ENCODE data around the gene INSYN1. TPM values are rescaled to one million over a fixed set of nuclear protein-coding genes. Genes with fewer than 3 reads are reported as not detected.

The INSYN1 gene
- total and polyA plus RNA-seq, 9 of the 15 experiments (the other 6 are each of a cell fraction or from before 2014, with no cell fraction given) = not detected

DNA sequence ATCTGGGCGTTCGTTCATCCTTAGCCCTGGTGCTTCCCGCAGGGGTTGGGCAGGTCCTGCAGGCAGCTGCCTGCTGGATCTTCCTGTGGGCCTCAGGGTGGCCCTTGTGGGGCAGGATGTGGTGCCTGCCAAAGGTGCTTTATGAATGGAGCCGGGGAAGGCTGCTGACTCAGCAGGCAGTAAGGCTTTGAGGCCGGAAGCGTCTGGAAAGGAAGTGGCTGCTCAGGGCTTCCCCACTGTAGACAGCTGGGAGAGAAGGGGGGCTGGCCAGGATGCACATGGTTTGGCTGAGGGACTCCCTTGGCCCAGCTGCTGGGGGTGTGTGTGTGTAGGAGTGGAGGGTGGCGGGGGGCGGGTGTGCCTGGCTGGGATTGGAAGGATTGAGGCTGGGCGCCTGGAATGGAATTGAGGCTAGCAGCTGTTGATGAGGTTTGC lies 56.1 kb downstream of the INSYN1 start (continued):
- TF ChIP-seq, protein P1, sequence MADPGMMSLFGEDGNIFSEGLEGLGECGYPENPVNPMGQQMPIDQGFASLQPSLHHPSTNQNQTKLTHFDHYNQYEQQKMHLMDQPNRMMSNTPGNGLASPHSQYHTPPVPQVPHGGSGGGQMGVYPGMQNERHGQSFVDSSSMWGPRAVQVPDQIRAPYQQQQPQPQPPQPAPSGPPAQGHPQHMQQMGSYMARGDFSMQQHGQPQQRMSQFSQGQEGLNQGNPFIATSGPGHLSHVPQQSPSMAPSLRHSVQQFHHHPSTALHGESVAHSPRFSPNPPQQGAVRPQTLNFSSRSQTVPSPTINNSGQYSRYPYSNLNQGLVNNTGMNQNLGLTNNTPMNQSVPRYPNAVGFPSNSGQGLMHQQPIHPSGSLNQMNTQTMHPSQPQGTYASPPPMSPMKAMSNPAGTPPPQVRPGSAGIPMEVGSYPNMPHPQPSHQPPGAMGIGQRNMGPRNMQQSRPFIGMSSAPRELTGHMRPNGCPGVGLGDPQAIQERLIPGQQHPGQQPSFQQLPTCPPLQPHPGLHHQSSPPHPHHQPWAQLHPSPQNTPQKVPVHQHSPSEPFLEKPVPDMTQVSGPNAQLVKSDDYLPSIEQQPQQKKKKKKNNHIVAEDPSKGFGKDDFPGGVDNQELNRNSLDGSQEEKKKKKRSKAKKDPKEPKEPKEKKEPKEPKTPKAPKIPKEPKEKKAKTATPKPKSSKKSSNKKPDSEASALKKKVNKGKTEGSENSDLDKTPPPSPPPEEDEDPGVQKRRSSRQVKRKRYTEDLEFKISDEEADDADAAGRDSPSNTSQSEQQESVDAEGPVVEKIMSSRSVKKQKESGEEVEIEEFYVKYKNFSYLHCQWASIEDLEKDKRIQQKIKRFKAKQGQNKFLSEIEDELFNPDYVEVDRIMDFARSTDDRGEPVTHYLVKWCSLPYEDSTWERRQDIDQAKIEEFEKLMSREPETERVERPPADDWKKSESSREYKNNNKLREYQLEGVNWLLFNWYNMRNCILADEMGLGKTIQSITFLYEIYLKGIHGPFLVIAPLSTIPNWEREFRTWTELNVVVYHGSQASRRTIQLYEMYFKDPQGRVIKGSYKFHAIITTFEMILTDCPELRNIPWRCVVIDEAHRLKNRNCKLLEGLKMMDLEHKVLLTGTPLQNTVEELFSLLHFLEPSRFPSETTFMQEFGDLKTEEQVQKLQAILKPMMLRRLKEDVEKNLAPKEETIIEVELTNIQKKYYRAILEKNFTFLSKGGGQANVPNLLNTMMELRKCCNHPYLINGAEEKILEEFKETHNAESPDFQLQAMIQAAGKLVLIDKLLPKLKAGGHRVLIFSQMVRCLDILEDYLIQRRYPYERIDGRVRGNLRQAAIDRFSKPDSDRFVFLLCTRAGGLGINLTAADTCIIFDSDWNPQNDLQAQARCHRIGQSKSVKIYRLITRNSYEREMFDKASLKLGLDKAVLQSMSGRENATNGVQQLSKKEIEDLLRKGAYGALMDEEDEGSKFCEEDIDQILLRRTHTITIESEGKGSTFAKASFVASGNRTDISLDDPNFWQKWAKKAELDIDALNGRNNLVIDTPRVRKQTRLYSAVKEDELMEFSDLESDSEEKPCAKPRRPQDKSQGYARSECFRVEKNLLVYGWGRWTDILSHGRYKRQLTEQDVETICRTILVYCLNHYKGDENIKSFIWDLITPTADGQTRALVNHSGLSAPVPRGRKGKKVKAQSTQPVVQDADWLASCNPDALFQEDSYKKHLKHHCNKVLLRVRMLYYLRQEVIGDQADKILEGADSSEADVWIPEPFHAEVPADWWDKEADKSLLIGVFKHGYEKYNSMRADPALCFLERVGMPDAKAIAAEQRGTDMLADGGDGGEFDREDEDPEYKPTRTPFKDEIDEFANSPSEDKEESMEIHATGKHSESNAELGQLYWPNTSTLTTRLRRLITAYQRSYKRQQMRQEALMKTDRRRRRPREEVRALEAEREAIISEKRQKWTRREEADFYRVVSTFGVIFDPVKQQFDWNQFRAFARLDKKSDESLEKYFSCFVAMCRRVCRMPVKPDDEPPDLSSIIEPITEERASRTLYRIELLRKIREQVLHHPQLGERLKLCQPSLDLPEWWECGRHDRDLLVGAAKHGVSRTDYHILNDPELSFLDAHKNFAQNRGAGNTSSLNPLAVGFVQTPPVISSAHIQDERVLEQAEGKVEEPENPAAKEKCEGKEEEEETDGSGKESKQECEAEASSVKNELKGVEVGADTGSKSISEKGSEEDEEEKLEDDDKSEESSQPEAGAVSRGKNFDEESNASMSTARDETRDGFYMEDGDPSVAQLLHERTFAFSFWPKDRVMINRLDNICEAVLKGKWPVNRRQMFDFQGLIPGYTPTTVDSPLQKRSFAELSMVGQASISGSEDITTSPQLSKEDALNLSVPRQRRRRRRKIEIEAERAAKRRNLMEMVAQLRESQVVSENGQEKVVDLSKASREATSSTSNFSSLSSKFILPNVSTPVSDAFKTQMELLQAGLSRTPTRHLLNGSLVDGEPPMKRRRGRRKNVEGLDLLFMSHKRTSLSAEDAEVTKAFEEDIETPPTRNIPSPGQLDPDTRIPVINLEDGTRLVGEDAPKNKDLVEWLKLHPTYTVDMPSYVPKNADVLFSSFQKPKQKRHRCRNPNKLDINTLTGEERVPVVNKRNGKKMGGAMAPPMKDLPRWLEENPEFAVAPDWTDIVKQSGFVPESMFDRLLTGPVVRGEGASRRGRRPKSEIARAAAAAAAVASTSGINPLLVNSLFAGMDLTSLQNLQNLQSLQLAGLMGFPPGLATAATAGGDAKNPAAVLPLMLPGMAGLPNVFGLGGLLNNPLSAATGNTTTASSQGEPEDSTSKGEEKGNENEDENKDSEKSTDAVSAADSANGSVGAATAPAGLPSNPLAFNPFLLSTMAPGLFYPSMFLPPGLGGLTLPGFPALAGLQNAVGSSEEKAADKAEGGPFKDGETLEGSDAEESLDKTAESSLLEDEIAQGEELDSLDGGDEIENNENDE (IDR thresholded peaks at IDR 0.05; ENCODE audit: low read depth, low read length) = no peak
- TF ChIP-seq CBFB (CRISPR knock-in tag; IDR thresholded peaks at IDR 0.05) = no peak
- TF ChIP-seq NELFE (IDR thresholded peaks at IDR 0.05; ENCODE audit: insufficient read depth, insufficient read length) = no peak
- no peak for TF ChIP-seq SREBF1 (IDR thresholded peaks at IDR 0.05; ENCODE audit: borderline replicate concordance, low read depth, low read length)
- TF ChIP-seq, protein P2, sequence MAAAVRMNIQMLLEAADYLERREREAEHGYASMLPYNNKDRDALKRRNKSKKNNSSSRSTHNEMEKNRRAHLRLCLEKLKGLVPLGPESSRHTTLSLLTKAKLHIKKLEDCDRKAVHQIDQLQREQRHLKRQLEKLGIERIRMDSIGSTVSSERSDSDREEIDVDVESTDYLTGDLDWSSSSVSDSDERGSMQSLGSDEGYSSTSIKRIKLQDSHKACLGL (CRISPR knock-in tag; IDR thresholded peaks at IDR 0.05; ENCODE audit: borderline replicate concordance, poor library complexity, severe bottlenecking) = no peak
- TF ChIP-seq, protein P3, sequence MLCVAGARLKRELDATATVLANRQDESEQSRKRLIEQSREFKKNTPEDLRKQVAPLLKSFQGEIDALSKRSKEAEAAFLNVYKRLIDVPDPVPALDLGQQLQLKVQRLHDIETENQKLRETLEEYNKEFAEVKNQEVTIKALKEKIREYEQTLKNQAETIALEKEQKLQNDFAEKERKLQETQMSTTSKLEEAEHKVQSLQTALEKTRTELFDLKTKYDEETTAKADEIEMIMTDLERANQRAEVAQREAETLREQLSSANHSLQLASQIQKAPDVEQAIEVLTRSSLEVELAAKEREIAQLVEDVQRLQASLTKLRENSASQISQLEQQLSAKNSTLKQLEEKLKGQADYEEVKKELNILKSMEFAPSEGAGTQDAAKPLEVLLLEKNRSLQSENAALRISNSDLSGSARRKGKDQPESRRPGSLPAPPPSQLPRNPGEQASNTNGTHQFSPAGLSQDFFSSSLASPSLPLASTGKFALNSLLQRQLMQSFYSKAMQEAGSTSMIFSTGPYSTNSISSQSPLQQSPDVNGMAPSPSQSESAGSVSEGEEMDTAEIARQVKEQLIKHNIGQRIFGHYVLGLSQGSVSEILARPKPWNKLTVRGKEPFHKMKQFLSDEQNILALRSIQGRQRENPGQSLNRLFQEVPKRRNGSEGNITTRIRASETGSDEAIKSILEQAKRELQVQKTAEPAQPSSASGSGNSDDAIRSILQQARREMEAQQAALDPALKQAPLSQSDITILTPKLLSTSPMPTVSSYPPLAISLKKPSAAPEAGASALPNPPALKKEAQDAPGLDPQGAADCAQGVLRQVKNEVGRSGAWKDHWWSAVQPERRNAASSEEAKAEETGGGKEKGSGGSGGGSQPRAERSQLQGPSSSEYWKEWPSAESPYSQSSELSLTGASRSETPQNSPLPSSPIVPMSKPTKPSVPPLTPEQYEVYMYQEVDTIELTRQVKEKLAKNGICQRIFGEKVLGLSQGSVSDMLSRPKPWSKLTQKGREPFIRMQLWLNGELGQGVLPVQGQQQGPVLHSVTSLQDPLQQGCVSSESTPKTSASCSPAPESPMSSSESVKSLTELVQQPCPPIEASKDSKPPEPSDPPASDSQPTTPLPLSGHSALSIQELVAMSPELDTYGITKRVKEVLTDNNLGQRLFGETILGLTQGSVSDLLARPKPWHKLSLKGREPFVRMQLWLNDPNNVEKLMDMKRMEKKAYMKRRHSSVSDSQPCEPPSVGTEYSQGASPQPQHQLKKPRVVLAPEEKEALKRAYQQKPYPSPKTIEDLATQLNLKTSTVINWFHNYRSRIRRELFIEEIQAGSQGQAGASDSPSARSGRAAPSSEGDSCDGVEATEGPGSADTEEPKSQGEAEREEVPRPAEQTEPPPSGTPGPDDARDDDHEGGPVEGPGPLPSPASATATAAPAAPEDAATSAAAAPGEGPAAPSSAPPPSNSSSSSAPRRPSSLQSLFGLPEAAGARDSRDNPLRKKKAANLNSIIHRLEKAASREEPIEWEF (CRISPR knock-in tag; IDR thresholded peaks at IDR 0.05) = no peak
- no peak for TF ChIP-seq GTF2F1 (IDR thresholded peaks at IDR 0.05; ENCODE audit: low read depth, low read length)
- TF ChIP-seq, protein P4, sequence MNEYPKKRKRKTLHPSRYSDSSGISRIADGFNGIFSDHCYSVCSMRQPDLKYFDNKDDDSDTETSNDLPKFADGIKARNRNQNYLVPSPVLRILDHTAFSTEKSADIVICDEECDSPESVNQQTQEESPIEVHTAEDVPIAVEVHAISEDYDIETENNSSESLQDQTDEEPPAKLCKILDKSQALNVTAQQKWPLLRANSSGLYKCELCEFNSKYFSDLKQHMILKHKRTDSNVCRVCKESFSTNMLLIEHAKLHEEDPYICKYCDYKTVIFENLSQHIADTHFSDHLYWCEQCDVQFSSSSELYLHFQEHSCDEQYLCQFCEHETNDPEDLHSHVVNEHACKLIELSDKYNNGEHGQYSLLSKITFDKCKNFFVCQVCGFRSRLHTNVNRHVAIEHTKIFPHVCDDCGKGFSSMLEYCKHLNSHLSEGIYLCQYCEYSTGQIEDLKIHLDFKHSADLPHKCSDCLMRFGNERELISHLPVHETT (CRISPR knock-in tag; conservative IDR thresholded peaks at IDR 0.05 in 1 of 2, IDR thresholded peaks at IDR 0.05 in 1 of 2) = no peak

Data from K562 (cell line).